ENCODE measurements around the gene BCAS4. TPM values are rescaled to one million over a fixed set of nuclear protein-coding genes. Genes with fewer than 3 reads are reported as not detected.
"Not testable (repeated sequence)": the region's sequence is repeated elsewhere in the genome, so short reads cannot be mapped to it uniquely, and the experiment has no call there.

BCAS4 gene
- total and polyA plus RNA-seq, 2 donors (not counting 1 experiment from before 2014, with no cell fraction given) = 14.1 to 33.7 TPM

DNA sequence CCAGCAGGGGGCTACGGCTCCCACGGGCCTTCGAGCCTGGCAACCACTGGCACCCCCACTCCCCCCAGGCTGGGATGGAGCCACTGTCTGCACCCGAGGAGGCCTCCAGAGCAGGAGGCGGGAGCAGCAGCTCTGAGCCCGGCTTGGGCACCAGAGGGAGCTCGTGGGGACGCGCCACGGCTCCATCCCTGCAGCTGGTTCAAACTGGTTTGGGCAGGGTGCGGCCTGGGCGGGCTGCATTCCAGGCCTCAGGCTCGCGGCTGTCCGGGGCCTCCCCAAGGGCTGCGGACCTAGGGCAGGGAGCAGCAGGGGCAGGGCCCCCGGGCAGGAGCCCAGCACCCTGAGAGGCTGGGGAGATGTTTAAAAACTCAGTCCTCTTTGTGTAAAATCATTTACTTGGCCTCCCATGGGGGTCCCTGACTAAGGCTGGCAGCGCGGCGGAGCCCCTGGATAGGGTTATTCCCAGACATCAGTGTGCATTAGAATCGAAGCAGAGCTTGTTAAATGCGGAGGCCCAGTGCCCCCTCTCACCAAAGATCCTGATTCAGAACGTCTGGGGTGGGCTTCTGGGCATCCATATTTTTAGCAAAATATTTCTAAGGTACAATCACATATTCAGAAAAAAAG is 4.1 kb upstream of the BCAS4 start:
- peak overlapping the region; percentile 69 for H3K27ac ChIP-seq (ENCODE audit: insufficient read depth, low read length)
- no peaks in the 10 kb centered on the region for H3K9me3 ChIP-seq (ENCODE audit: control insufficient read depth, insufficient read depth, low read depth, low read length)
- H3K4me1 ChIP-seq (ENCODE audit: control insufficient read depth, extremely low read depth, insufficient read depth, low read length) = peaks cover 13% of the 10 kb centered on the region
- TF ChIP-seq, protein P1, sequence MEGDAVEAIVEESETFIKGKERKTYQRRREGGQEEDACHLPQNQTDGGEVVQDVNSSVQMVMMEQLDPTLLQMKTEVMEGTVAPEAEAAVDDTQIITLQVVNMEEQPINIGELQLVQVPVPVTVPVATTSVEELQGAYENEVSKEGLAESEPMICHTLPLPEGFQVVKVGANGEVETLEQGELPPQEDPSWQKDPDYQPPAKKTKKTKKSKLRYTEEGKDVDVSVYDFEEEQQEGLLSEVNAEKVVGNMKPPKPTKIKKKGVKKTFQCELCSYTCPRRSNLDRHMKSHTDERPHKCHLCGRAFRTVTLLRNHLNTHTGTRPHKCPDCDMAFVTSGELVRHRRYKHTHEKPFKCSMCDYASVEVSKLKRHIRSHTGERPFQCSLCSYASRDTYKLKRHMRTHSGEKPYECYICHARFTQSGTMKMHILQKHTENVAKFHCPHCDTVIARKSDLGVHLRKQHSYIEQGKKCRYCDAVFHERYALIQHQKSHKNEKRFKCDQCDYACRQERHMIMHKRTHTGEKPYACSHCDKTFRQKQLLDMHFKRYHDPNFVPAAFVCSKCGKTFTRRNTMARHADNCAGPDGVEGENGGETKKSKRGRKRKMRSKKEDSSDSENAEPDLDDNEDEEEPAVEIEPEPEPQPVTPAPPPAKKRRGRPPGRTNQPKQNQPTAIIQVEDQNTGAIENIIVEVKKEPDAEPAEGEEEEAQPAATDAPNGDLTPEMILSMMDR (conservative IDR thresholded peaks at IDR 0.05 in 1 of 2, IDR thresholded peaks at IDR 0.05 in 1 of 2; ENCODE audit: low read depth in 1 of 2, low read length in 2 of 2) = peak; percentile 73 to 86
- no peak for TF ChIP-seq EZH2 (IDR thresholded peaks at IDR 0.05; ENCODE audit: low read length, missing control alignments)
- DNase-seq (ENCODE audit: low read depth in 2 of 2) = peak; percentile 85 to 91
- no peaks in the 10 kb centered on the region for H3K27me3 ChIP-seq (ENCODE audit: control insufficient read depth, insufficient read depth, low read length)
- H2AFZ ChIP-seq (ENCODE audit: low read length) = peak overlapping the region; percentile 84
- peak overlapping the region; percentile 16 for H3K9ac ChIP-seq (ENCODE audit: insufficient read depth, low read length)
- H3K79me2 ChIP-seq (ENCODE audit: control insufficient read depth, insufficient read depth, low read length) = no peaks in the 10 kb centered on the region
- no peak overlapping the region for H3K4me3 ChIP-seq (replicated peaks in 1 of 4; ENCODE audit: control extremely low read depth in 1 of 4, insufficient read depth in 1 of 4, low read depth in 3 of 4, low read length in 4 of 4)
- H3K4me2 ChIP-seq (ENCODE audit: extremely low read depth, insufficient read depth, low read length) = peak overlapping the region; percentile 41
- no peaks in the 10 kb centered on the region for H4K20me1 ChIP-seq (ENCODE audit: control insufficient read depth, extremely low read depth, insufficient read depth, low read length)
- no peaks in the 10 kb centered on the region for H3K36me3 ChIP-seq (ENCODE audit: control insufficient read depth, insufficient read depth, low read length)

- no peaks in the 10 kb centered on the region for H3K36me3 ChIP-seq (ENCODE audit: control insufficient read depth, insufficient read depth, low read length)
- DNase-seq (ENCODE audit: low read depth in 2 of 2) = peak; percentile 32 to 48
- H3K4me3 ChIP-seq (replicated peaks in 1 of 4; ENCODE audit: control extremely low read depth in 1 of 4, insufficient read depth in 1 of 4, low read depth in 3 of 4, low read length in 4 of 4) = no peak overlapping the region
- no peaks in the 10 kb centered on the region for H3K79me2 ChIP-seq (ENCODE audit: control insufficient read depth, insufficient read depth, low read length)
- no peak overlapping the region for H3K27ac ChIP-seq (ENCODE audit: insufficient read depth, low read length)
- H2AFZ ChIP-seq (ENCODE audit: low read length) = no peak overlapping the region
- H3K9ac ChIP-seq (ENCODE audit: insufficient read depth, low read length) = no peak overlapping the region
- no peaks in the 10 kb centered on the region for H3K9me3 ChIP-seq (ENCODE audit: control insufficient read depth, insufficient read depth, low read depth, low read length)
- no peak for TF ChIP-seq EZH2 (IDR thresholded peaks at IDR 0.05; ENCODE audit: low read length, missing control alignments)
- TF ChIP-seq, protein P1 (conservative IDR thresholded peaks at IDR 0.05 in 1 of 2, IDR thresholded peaks at IDR 0.05 in 1 of 2; ENCODE audit: low read depth in 1 of 2, low read length in 2 of 2) = no peak
- H3K4me2 ChIP-seq (ENCODE audit: extremely low read depth, insufficient read depth, low read length) = no peak overlapping the region
- no peaks in the 10 kb centered on the region for H3K27me3 ChIP-seq (ENCODE audit: control insufficient read depth, insufficient read depth, low read length)
- H4K20me1 ChIP-seq (ENCODE audit: control insufficient read depth, extremely low read depth, insufficient read depth, low read length) = no peaks in the 10 kb centered on the region
- H3K4me1 ChIP-seq (ENCODE audit: control insufficient read depth, extremely low read depth, insufficient read depth, low read length) = peaks cover 13% of the 10 kb centered on the region
These were observed 1.9 kb upstream of the BCAS4 start for GRCh38 chr20:50792708-50793574.

- not testable (repeated sequence) for H3K9me3 ChIP-seq (ENCODE audit: control insufficient read depth, insufficient read depth, low read depth, low read length); H2AFZ ChIP-seq (ENCODE audit: low read length); H3K27me3 ChIP-seq (ENCODE audit: control insufficient read depth, insufficient read depth, low read length); H4K20me1 ChIP-seq (ENCODE audit: control insufficient read depth, extremely low read depth, insufficient read depth, low read length); H3K4me2 ChIP-seq (ENCODE audit: extremely low read depth, insufficient read depth, low read length); H3K4me3 ChIP-seq (replicated peaks in 1 of 4; ENCODE audit: control extremely low read depth in 1 of 4, insufficient read depth in 1 of 4, low read depth in 3 of 4, low read length in 4 of 4); H3K79me2 ChIP-seq (ENCODE audit: control insufficient read depth, insufficient read depth, low read length); H3K27ac ChIP-seq (ENCODE audit: insufficient read depth, low read length); H3K9ac ChIP-seq (ENCODE audit: insufficient read depth, low read length); H3K36me3 ChIP-seq (ENCODE audit: control insufficient read depth, insufficient read depth, low read length); H3K4me1 ChIP-seq (ENCODE audit: control insufficient read depth, extremely low read depth, insufficient read depth, low read length)
- TF ChIP-seq, protein P1 (conservative IDR thresholded peaks at IDR 0.05 in 1 of 2, IDR thresholded peaks at IDR 0.05 in 1 of 2; ENCODE audit: low read depth in 1 of 2, low read length in 2 of 2) = peak; percentile 18 to 22
- DNase-seq (ENCODE audit: low read depth in 2 of 2) = peak in 1 of 2 donors; percentile 34
These were observed 1.3 kb upstream of the BCAS4 start for GRCh38 chr20:50793575-50794016.

Data from fibroblast of lung (primary cell).